ENCODE data around the gene IFFO2.

The IFFO2 gene

DNA sequence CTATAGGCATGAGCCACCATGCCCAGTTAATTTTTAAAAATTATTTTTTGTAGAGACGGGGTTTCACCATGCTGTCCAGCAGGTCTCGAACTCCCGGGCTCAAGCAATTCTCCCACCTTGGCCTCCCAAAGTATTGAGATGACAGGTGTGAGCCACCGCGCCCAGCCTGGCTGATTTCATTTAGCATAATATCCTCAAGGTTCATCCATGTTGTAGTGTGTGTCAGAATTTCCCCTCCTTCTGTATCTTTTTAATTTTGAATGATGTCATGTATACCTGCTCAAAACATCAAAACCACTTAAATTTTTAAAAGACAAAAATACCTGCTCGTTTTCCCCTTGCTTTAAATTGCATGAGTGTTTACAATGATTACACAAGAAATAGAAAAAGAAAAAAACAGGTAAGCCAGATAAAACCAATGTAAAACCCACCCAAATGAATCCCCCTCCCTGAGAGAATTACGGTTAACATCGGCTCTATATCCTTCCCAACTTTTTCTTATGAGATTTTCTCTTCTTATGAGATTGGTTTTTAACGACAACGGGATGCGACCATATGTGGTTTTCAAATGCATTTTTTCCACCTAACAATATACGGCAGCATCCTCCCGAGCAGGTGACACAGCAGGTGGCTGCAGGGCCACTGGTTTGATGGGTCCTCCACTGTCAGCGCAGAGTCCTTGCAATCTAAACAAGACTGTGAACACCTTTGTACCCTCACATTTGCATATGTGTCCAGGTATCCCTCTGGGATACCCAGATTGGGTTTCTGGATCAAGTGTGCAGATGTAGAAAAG, 22.1 kb downstream of the IFFO2 start:
- no peak for DNase-seq

- no peak for DNase-seq
These were observed 23.6 kb downstream of the IFFO2 start for GRCh38 chr1:18932879-18933278.

DNA sequence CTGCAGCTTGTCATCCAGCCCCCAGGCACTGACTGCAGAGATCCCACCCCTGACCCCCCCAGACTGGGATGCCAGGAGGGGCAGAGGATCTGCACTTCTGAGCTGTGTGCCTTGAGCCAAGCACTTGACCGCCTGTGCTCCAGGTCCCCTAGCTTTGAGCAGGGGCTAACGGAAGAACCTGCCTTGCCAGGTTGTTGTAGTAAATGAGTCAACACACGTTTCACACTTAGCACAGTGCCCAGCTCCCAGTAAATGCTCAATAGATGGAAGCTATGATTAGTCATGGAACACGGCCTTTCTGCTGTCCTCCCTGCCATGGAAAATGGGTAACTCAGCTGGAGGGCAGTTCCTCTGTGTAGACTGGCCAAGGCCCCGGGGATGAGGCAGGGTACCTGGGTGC, 24.1 kb downstream of the IFFO2 start:
- no peak for DNase-seq

DNA sequence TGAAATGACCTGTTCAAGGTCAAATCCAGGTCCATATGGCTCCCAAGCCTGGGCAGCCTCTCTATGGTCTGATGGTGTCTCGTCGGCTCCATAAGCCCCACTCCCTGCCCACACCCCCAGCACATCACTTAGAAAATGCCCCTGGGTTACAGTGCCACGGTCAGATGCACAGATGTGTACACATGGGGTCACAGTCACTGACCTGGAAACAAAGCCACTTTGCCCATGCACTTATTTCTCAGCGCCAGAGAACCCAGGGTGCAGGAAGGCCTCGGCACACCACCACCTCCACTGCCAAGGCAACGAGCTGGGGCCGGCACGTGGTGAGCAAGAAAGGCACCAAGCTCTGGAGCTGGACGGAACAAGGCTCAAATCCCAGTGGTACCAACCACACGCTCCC, 24.7 kb downstream of the IFFO2 start:
- DNase-seq: no peak

DNA sequence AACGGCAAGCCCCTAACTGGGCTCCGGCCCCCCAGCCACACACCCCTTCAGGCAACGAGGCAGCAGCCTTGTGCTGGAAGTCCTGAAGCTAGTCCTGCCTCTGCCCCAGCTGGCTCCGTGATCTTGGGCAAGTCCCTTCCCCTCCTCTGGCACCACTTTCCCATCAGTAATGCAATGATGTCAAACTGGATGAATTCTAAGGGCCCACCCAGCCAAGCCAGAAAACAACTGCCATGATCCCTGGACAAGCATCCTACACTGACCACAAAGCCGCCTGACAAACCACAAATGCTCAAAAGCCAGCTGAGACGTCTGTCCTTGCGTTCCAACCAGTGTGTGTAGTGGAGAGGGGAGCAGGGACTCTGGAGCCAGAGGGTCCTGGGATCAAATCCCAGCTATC, 26.8 kb downstream of the IFFO2 start:
- DNase-seq: no peak

DNA sequence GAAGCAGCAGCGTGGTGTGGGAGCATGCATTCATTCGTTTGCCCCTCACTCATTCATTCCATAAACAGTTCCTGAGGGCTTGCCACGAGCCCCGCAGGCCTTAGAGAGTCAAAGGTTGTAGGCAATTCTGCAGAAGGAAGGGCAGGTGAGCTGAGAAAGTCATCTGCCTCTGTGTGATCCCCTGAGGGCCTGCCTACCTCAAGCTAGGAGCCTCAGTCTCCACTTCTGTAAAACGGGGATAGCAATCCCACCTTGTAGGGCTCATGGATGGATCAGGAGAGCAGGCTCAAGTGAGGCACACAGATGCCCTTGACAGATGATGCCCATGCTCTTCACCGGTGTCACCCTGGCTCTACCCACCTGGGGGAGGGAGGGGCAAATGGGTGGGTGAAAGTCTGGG, 27.5 kb downstream of the IFFO2 start:
- no peak for DNase-seq

DNA sequence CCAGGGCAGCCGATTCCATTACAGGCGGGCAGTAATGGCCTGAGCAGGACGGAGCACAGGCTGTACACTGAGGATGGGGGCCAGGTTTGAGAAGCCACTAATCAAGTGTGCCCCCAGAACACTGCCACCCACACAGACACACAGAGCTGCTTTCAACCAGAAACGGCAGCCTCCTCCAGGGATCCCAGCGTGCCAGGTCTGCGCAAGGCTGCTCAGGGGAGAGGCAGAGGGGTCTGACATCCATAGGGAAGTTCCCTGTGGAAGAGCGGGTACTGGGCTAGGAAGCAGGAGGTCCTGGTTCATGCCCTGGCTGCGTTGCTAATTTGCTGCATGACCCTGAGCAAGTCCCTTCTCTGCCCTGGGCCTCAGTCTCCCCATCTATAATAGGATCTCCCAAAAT, 28.1 kb downstream of the IFFO2 start:
- no peak for DNase-seq

DNA sequence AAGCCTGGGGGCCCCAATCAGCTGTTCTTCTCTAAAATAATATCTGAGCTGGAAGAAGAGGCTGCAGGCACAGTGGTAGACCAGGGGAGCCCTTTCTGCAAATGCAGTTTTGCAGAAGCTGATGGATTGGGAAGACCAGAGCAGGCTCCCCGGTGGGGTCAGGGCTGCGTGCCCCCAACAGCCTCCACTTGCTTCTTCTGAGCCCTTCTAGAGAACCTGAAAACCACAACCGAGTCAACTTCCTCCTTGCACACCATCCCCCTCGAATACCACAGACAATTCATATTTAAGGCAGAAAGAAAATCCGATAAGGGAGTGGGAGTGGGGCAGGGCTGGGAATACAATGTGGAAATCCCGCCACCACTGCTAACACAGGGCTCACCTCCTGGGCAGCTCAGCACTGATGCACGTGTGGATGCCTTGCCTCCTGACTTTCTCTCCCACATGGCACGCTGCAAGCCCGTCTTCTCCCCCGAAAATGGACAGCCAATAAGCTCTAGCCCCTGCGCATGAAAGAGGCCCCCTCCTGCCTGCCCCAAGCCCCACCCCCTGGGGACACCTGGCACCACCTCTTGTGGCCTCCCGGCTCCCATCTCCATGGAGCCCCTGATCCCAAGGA, 28.7 kb downstream of the IFFO2 start:
- peak; percentile 74 for DNase-seq

DNA sequence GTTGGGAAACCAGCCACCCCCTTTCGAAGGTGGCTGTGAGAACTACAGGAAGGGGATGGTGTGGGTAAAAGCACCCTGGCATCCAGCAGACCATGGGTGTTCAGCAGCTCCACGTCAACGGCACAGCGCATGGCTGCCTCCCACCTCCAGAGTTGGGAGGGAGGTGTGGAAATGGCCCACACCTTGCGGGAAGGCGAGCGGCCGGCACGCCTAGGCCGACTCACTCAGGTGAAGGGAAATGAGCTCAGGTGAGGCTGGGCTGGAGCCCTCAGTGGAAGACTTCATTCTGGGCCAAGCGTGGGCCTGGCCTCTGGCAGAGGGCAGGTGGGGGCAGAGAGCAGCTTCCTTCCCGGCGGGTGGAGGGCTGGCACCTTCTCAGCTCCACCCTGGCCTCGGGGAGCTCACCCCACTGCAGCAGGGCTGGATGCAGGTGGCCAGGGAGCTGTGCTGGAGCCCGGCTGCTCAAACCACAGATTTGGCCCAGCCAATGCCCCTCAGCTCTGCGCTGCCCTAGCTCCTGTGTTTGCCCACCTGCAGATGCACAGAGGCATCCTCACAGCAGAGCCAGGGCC, 29.3 kb downstream of the IFFO2 start:
- DNase-seq: peak; percentile 78

DNA sequence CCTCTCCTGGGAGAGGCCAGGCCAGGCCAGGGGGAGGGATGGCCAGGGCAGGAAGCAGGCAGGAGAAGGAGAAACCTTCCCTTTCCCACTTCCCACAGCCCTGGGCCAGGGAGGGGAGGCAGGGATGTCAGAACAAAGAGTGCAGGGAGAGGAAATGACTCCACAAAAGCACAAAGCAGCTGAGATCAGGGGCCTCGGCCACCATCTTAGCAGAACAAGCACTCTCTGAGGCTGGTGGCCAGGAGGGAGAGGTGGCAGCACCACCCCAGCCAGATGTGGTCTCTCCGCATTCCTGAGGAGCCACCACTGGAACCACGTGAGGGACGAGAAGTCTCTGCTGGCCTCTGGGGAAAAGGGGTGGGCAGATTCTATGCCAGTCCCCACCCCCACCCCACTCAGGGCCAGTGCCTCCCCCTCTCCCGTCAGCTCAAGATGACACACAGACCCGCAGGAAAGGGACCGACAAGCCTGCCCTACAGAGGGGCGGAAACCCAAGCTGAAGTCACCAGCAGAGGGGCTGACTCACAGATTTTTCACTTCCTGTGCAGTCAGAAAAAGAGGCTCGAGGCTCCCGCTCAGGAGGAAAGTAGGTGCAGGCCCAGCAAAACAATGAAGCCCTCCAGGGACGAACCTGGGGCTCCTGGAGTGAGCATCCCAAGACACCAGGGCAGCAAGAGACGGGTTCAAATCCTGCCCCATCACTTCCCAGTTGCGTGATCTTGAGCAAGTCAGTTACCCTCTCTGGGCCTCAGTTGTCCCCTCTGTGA, 30.0 kb downstream of the IFFO2 start:
- DNase-seq: peak; percentile 93

DNA sequence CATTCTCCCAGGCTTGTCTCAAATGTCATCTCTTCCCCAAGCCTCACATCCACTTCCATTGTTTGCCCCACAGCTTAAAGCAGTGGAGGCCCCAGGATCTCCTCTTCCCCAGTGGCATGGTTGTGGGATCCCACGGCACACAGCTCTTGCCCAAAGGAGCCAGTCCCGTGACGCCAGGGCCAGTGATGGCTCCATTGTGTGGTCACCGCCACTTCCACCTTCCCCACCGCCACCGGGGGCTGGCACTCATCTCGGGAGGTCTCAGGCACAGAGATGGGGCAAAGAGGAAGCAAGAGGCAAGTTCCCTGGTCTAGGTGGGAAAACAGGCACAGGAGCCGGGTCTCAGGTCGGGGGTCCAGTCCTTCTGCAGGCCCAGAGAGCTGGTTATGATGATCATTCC, 31.2 kb downstream of the IFFO2 start:
- DNase-seq: no peak

DNA sequence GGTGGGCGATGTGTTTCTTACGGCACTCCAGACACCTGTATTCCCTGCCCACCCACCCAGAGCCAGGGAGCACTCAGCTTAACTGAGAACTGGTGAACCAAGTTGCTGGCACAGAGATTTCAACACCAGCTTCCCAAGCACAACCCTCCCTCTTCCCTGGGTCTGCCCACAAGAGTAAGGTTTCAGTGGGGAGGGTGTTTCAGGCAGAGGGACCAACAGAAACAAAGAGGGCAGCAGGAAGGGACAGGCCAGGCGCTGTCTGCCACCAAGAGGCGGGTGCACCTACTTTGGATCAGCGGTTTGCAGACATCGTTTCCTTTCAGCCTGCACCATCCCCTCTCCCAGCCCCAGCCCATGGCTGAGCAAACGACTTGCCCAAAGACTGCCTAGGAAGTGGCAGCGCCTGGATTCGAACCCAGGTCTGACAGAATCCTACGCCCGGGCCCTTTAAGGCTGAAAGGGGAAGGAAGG, 32.2 kb downstream of the IFFO2 start:
- no peak for DNase-seq

- DNase-seq: no peak
These were observed 32.7 kb downstream of the IFFO2 start for GRCh38 chr1:18923756-18924211.

DNA sequence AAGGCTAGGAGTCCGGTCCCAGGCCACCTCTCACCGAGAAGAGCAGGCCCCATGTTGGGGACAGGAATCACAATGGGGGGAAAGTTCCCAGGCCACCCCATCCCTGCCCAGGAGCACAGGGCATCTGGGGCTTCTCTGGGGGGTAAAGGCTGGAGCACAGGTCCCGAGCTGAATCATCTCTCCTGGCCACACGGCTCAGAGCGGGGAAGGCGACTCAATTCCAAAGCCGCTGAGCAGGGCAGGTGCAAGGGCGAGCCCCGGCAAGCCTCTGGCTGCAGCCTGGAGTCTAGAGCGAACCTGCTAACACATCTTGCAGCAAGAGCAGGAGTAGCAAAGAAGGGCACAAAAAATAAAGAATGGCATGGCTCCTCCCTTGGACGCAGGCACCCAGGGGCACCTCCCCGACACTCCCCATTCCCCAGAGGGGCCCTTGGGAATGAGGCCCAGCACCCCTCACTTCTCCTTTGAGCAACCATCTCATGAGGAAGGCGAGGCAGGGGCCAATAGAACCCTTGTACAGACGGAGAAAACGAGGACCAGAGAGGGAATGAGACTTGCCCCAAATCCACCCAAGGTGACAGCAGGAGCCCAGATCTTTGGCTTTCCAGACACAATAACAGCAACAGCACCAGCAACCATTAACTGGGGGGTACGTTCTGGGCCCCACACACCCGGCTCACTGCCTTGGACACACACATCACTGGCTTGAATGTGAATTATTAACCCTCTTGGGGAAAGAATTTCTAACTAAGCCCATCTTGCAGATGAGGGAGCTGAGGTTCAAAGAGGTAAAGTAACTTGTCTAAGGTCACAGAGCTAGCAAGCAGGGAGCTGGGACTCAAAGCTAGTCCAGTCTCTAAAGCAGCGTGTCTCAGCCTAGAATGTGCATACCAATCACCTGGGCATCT, 33.4 kb downstream of the IFFO2 start:
- DNase-seq: no peak

DNA sequence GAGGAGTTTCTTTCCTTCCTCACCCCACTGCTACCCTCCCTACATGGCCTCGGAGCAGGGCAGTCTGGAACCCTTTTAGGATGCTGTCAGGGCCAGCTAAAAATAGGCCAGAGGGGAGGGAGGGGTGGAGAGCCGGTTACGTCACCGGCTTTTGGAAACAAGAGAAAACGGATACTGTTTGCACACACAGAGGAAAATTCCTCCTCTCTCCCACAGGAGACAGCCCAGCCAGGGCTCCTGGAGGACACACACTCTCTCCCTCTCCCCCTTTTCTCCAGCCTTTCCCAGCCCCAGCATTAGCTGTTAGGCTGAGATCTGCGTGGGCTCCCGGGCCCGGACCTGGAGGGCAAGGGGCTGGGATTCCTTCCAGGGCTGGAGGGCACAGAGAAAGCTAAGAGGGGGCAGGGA, 34.2 kb downstream of the IFFO2 start:
- DNase-seq: no peak

GRCh38 chr1:18921516-18922251, 34.8 kb downstream of the IFFO2 start:
- DNase-seq: no peak

GRCh38 chr1:18920931-18921330, 35.5 kb downstream of the IFFO2 start:
- DNase-seq: no peak

DNA sequence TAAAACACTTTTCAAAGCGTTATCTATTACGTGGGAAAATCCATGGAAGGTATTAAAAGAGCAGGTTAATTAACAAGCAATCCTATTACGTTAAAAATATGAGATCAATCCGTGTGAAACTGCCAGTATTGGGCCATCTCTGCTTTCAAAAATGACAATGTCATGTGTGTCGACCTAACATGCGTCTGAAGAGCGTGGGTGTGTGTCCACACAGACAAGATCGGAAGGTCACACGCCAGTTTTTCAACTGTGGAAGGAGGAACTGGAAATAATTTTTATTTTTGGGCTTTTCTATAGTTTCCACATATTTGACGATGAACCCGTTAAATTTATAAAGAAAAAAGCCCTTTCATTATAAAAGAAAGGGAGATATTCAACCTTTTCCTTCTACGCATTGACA, 36.5 kb downstream of the IFFO2 start:
- DNase-seq: no peak

GRCh38 chr1:18919197-18919905, 37.1 kb downstream of the IFFO2 start:
- DNase-seq: no peak

DNA sequence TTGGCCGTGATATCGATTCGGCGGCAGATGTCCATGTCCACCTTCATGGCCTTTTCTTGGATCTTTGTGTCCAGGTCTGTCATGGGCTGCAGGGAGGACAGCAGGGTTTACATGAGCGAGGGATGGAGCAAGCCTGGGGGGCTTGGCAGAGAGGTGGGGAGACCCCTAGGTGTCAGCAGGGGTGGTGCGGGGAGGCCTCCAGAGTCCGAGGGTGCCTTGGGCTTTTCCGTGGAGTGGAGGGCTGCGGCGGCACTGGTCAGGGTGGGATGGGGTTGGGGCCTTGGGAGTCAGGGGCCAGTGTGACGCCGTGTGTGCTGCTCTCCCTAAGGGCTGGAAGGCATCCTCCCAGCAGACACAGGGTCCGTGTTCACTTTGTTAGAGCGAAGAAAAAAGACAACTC, 38.1 kb downstream of the IFFO2 start:
- no peak for DNase-seq
